ENCODE data around the gene CD6. TPM values are rescaled to one million over a fixed set of nuclear protein-coding genes. Genes with fewer than 3 reads are reported as not detected.

CD6 gene
- total RNA-seq, 1 experiment from 2014 or later = not detected

DNA sequence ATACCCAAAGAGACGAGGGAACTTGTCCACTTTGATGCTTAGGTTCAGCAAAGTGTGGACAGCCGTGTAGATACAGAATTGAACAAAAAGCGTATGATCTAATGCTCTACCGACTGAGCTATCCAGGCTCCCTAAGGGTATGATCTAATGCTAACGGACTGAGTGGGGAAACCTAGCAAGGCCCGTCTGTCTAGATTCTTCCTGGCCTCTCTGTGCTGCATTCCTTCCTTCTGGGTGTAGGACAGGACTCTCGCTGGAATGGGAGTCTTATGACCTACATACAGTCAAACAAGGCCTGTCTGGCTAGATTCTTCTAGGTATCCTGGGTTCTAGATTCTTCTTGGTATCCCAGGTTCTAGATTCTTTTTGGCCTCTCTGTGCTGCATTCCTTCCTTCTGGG is 11.1 kb upstream of the CD6 start:
- H3K27ac Mint-ChIP-seq = no peak overlapping the region
- no peaks in the 10 kb centered on the region for H3K79me2 ChIP-seq (ENCODE audit: insufficient read depth, low read length)
- WGBS (ENCODE audit: extremely low coverage, insufficient read length, low lambda C conversion rate) = no CpG with 5 or more reads among the region's 7 CpGs

More for the DNA sequence above, 11.1 kb upstream of the CD6 start:
- Mint-ChIP-seq H3K4me3 (no peak overlapping the region), H3K4me1 (no peaks in the 10 kb centered on the region), H3K9me3 (no peaks in the 10 kb centered on the region), H3K36me3 (ENCODE audit: insufficient read depth in 1 of 3, low read depth in 3 of 3) (no peaks in the 10 kb centered on the region), H3K27me3 (ENCODE audit: low read depth) (peaks cover 42% of the 10 kb centered on the region)
- Histone ChIP-seq H3K18ac (ENCODE audit: insufficient read length, low read depth, low read length) (no peak overlapping the region), H4K91ac (ENCODE audit: insufficient read length, low read depth, low read length) (no peak overlapping the region), H3K23ac (ENCODE audit: insufficient read length, low read depth, low read length) (no peak overlapping the region), H3K4ac (ENCODE audit: low read depth, low read length) (no peak overlapping the region), H3K79me1 (ENCODE audit: insufficient read depth, low read depth, low read length, poor library complexity, severe bottlenecking) (no peaks in the 10 kb centered on the region), H3K56ac (ENCODE audit: insufficient read length, low read depth, low read length) (no peak overlapping the region), H3K27me3 (ENCODE audit: insufficient read depth, low read length) (no peaks in the 10 kb centered on the region; the same call in 1 of the 2 replicates), H2BK120ac (ENCODE audit: low read depth, low read length, poor library complexity, severe bottlenecking) (no peak overlapping the region), H3K14ac (ENCODE audit: insufficient read depth, low read length) (no peak overlapping the region), H3T11ph (ENCODE audit: low read length) (no peak overlapping the region), H2AFZ (ENCODE audit: low read length) (no peak overlapping the region), H3K4me2 (ENCODE audit: insufficient read depth, insufficient read length, low read length) (no peak overlapping the region), H2BK12ac (ENCODE audit: insufficient read length, low read depth, low read length) (no peak overlapping the region), H3K9ac (ENCODE audit: extremely low read depth, insufficient read length, low read length) (no peak overlapping the region), H4K8ac (replicated peaks; ENCODE audit: insufficient read length, low read depth, low read length) (no peak overlapping the region), H2BK15ac (ENCODE audit: low read depth, low read length) (no peak overlapping the region), H3K27ac (ENCODE audit: insufficient read length, low read depth, low read length) (no peak overlapping the region), H3K9me3 (ENCODE audit: control insufficient read depth, low read depth, low read length) (no peaks in the 10 kb centered on the region), H3K4me1 (ENCODE audit: insufficient read depth, low read length) (no peaks in the 10 kb centered on the region), H4K20me1 (ENCODE audit: control insufficient read depth, insufficient read depth, insufficient read length) (no peaks in the 10 kb centered on the region), H2BK5ac (ENCODE audit: insufficient read length, low read length) (no peak overlapping the region), H2BK20ac (ENCODE audit: low read depth, low read length, poor library complexity, severe bottlenecking) (no peak overlapping the region), H4K5ac (ENCODE audit: insufficient read length, low read depth, low read length) (no peak overlapping the region), H3K23me2 (ENCODE audit: insufficient read length, low read depth, low read length, poor library complexity, severe bottlenecking) (no peaks in the 10 kb centered on the region), H2AK5ac (ENCODE audit: insufficient read length, low read length) (no peak overlapping the region)
- DNase-seq = no peak
- TF ChIP-seq, protein P1, sequence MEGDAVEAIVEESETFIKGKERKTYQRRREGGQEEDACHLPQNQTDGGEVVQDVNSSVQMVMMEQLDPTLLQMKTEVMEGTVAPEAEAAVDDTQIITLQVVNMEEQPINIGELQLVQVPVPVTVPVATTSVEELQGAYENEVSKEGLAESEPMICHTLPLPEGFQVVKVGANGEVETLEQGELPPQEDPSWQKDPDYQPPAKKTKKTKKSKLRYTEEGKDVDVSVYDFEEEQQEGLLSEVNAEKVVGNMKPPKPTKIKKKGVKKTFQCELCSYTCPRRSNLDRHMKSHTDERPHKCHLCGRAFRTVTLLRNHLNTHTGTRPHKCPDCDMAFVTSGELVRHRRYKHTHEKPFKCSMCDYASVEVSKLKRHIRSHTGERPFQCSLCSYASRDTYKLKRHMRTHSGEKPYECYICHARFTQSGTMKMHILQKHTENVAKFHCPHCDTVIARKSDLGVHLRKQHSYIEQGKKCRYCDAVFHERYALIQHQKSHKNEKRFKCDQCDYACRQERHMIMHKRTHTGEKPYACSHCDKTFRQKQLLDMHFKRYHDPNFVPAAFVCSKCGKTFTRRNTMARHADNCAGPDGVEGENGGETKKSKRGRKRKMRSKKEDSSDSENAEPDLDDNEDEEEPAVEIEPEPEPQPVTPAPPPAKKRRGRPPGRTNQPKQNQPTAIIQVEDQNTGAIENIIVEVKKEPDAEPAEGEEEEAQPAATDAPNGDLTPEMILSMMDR (conservative IDR thresholded peaks at IDR 0.05) = no peak

All from H9 (cell line).